ENCODE results near the gene IL1RL1.

IL1RL1 gene

GRCh38 chr2:102337012-102337411, 25.6 kb downstream of the IL1RL1 start:
- no peaks in the 10 kb centered on the region for H3K4me1 ChIP-seq (ENCODE audit: control insufficient read depth in 1 of 2, insufficient read depth in 2 of 2, low read length in 2 of 2)
- no peaks in the 10 kb centered on the region for H3K9me3 ChIP-seq (ENCODE audit: control insufficient read depth in 1 of 2, low read length in 2 of 2)
- H3K27ac ChIP-seq (ENCODE audit: low read length), result no peak overlapping the region
- no peaks in the 10 kb centered on the region for H3K36me3 ChIP-seq (ENCODE audit: control insufficient read depth in 1 of 2, insufficient read depth in 2 of 2, low read length in 2 of 2)
- no peaks in the 10 kb centered on the region for H3K27me3 ChIP-seq (ENCODE audit: low read depth, low read length)
- H3K4me3 ChIP-seq (ENCODE audit: low read depth in 1 of 2, low read length in 2 of 2), result no peak overlapping the region

GRCh38 chr2:102337481-102338386, 26.4 kb downstream of the IL1RL1 start:
- Histone ChIP-seq H3K36me3 (ENCODE audit: control insufficient read depth in 1 of 2, insufficient read depth in 2 of 2, low read length in 2 of 2) (no peaks in the 10 kb centered on the region), H3K4me1 (ENCODE audit: control insufficient read depth in 1 of 2, insufficient read depth in 2 of 2, low read length in 2 of 2) (no peaks in the 10 kb centered on the region), H3K27me3 (ENCODE audit: low read depth, low read length) (no peaks in the 10 kb centered on the region), H3K4me3 (ENCODE audit: low read depth in 1 of 2, low read length in 2 of 2) (no peak overlapping the region), H3K27ac (ENCODE audit: low read length) (no peak overlapping the region), H3K9me3 (ENCODE audit: control insufficient read depth in 1 of 2, low read length in 2 of 2) (no peaks in the 10 kb centered on the region)

GRCh38 chr2:102340778-102341177, 29.4 kb downstream of the IL1RL1 start:
- H3K9me3 ChIP-seq (ENCODE audit: control insufficient read depth in 1 of 2, low read length in 2 of 2), result no peaks in the 10 kb centered on the region
- H3K27me3 ChIP-seq (ENCODE audit: low read depth, low read length), result no peaks in the 10 kb centered on the region
- no peaks in the 10 kb centered on the region for H3K36me3 ChIP-seq (ENCODE audit: control insufficient read depth in 1 of 2, insufficient read depth in 2 of 2, low read length in 2 of 2)
- H3K4me3 ChIP-seq (ENCODE audit: low read depth in 1 of 2, low read length in 2 of 2), result no peak overlapping the region
- H3K4me1 ChIP-seq (ENCODE audit: control insufficient read depth in 1 of 2, insufficient read depth in 2 of 2, low read length in 2 of 2), result no peaks in the 10 kb centered on the region
- H3K27ac ChIP-seq (ENCODE audit: low read length), result no peak overlapping the region

GRCh38 chr2:102342888-102343287, 31.5 kb downstream of the IL1RL1 start:
- Histone ChIP-seq H3K36me3 (ENCODE audit: control insufficient read depth in 1 of 2, insufficient read depth in 2 of 2, low read length in 2 of 2) (no peaks in the 10 kb centered on the region), H3K9me3 (ENCODE audit: control insufficient read depth in 1 of 2, low read length in 2 of 2) (no peaks in the 10 kb centered on the region), H3K4me1 (ENCODE audit: control insufficient read depth in 1 of 2, insufficient read depth in 2 of 2, low read length in 2 of 2) (no peaks in the 10 kb centered on the region), H3K27me3 (ENCODE audit: low read depth, low read length) (no peaks in the 10 kb centered on the region), H3K27ac (ENCODE audit: low read length) (no peak overlapping the region), H3K4me3 (ENCODE audit: low read depth in 1 of 2, low read length in 2 of 2) (no peak overlapping the region)

GRCh38 chr2:102344397-102344796, 33.0 kb downstream of the IL1RL1 start:
- Histone ChIP-seq H3K4me1 (ENCODE audit: control insufficient read depth in 1 of 2, insufficient read depth in 2 of 2, low read length in 2 of 2) (no peaks in the 10 kb centered on the region), H3K9me3 (ENCODE audit: control insufficient read depth in 1 of 2, low read length in 2 of 2) (no peaks in the 10 kb centered on the region), H3K4me3 (ENCODE audit: low read depth in 1 of 2, low read length in 2 of 2) (no peak overlapping the region), H3K27me3 (ENCODE audit: low read depth, low read length) (no peaks in the 10 kb centered on the region), H3K27ac (ENCODE audit: low read length) (no peak overlapping the region), H3K36me3 (ENCODE audit: control insufficient read depth in 1 of 2, insufficient read depth in 2 of 2, low read length in 2 of 2) (no peaks in the 10 kb centered on the region)

- no peak overlapping the region for H3K4me3 ChIP-seq (ENCODE audit: low read depth in 1 of 2, low read length in 2 of 2)
- H3K27ac ChIP-seq (ENCODE audit: low read length), result no peak overlapping the region
- H3K4me1 ChIP-seq (ENCODE audit: control insufficient read depth in 1 of 2, insufficient read depth in 2 of 2, low read length in 2 of 2), result no peaks in the 10 kb centered on the region
- H3K36me3 ChIP-seq (ENCODE audit: control insufficient read depth in 1 of 2, insufficient read depth in 2 of 2, low read length in 2 of 2), result no peaks in the 10 kb centered on the region
- no peaks in the 10 kb centered on the region for H3K9me3 ChIP-seq (ENCODE audit: control insufficient read depth in 1 of 2, low read length in 2 of 2)
- H3K27me3 ChIP-seq (ENCODE audit: low read depth, low read length), result no peaks in the 10 kb centered on the region
These were observed 34.1 kb downstream of the IL1RL1 start for GRCh38 chr2:102345329-102345920.

GRCh38 chr2:102346381-102347130, 35.2 kb downstream of the IL1RL1 start:
- no peak overlapping the region for H3K27ac ChIP-seq (ENCODE audit: low read length)
- H3K4me3 ChIP-seq (ENCODE audit: low read depth in 1 of 2, low read length in 2 of 2), result no peak overlapping the region
- H3K36me3 ChIP-seq (ENCODE audit: control insufficient read depth in 1 of 2, insufficient read depth in 2 of 2, low read length in 2 of 2), result no peaks in the 10 kb centered on the region
- H3K4me1 ChIP-seq (ENCODE audit: control insufficient read depth in 1 of 2, insufficient read depth in 2 of 2, low read length in 2 of 2), result no peaks in the 10 kb centered on the region
- no peaks in the 10 kb centered on the region for H3K9me3 ChIP-seq (ENCODE audit: control insufficient read depth in 1 of 2, low read length in 2 of 2)
- no peaks in the 10 kb centered on the region for H3K27me3 ChIP-seq (ENCODE audit: low read depth, low read length)

GRCh38 chr2:102350137-102350793, 38.9 kb downstream of the IL1RL1 start:
- no peaks in the 10 kb centered on the region for H3K4me1 ChIP-seq (ENCODE audit: control insufficient read depth in 1 of 2, insufficient read depth in 2 of 2, low read length in 2 of 2)
- no peaks in the 10 kb centered on the region for H3K27me3 ChIP-seq (ENCODE audit: low read depth, low read length)
- no peaks in the 10 kb centered on the region for H3K36me3 ChIP-seq (ENCODE audit: control insufficient read depth in 1 of 2, insufficient read depth in 2 of 2, low read length in 2 of 2)
- no peak overlapping the region for H3K4me3 ChIP-seq (ENCODE audit: low read depth in 1 of 2, low read length in 2 of 2)
- H3K9me3 ChIP-seq (ENCODE audit: control insufficient read depth in 1 of 2, low read length in 2 of 2), result no peaks in the 10 kb centered on the region
- H3K27ac ChIP-seq (ENCODE audit: low read length), result no peak overlapping the region

- H3K4me1 ChIP-seq (ENCODE audit: control insufficient read depth in 1 of 2, insufficient read depth in 2 of 2, low read length in 2 of 2), result no peaks in the 10 kb centered on the region
- no peaks in the 10 kb centered on the region for H3K27me3 ChIP-seq (ENCODE audit: low read depth, low read length)
- H3K9me3 ChIP-seq (ENCODE audit: control insufficient read depth in 1 of 2, low read length in 2 of 2), result no peaks in the 10 kb centered on the region
- H3K27ac ChIP-seq (ENCODE audit: low read length), result peak within 1 kb of the TSS; percentile 43
- peak within 1 kb of the TSS; percentile 64 to 76 for H3K4me3 ChIP-seq (ENCODE audit: low read depth in 1 of 2, low read length in 2 of 2)
- no peaks in the 10 kb centered on the region for H3K36me3 ChIP-seq (ENCODE audit: control insufficient read depth in 1 of 2, insufficient read depth in 2 of 2, low read length in 2 of 2)
These were observed 44.4 kb downstream of the IL1RL1 start, which contains the start of gene IL18R1 for GRCh38 chr2:102355526-102356380. Gene IL18R1 (plus strand): TSS chr2:102355796. CDS start chr2:102362661, 6,865 bp downstream.

- no peaks in the 10 kb centered on the region for H3K27me3 ChIP-seq (ENCODE audit: low read depth, low read length)
- H3K4me1 ChIP-seq (ENCODE audit: control insufficient read depth in 1 of 2, insufficient read depth in 2 of 2, low read length in 2 of 2), result no peaks in the 10 kb centered on the region
- H3K9me3 ChIP-seq (ENCODE audit: control insufficient read depth in 1 of 2, low read length in 2 of 2), result no peaks in the 10 kb centered on the region
- H3K27ac ChIP-seq (ENCODE audit: low read length), result peak overlapping the region; percentile 43
- peak overlapping the region; percentile 64 to 76 for H3K4me3 ChIP-seq (ENCODE audit: low read depth in 1 of 2, low read length in 2 of 2)
- no peaks in the 10 kb centered on the region for H3K36me3 ChIP-seq (ENCODE audit: control insufficient read depth in 1 of 2, insufficient read depth in 2 of 2, low read length in 2 of 2)
These were observed 45.0 kb downstream of the IL1RL1 start for GRCh38 chr2:102356381-102356712.

Data from muscle layer of duodenum (tissue), 2 donors.